HG03460 (cell line): Measurements from ENCODE around the gene KNOP1.

ENCODE experiments used
- ATAC-seq: cut with Tn5 transposase; IDR thresholded peaks from one replicate; pipeline ENCODE4 v1.9.1; 2021; ENCODE audit not compliant: unreplicated experiment

KNOP1 gene

DNA sequence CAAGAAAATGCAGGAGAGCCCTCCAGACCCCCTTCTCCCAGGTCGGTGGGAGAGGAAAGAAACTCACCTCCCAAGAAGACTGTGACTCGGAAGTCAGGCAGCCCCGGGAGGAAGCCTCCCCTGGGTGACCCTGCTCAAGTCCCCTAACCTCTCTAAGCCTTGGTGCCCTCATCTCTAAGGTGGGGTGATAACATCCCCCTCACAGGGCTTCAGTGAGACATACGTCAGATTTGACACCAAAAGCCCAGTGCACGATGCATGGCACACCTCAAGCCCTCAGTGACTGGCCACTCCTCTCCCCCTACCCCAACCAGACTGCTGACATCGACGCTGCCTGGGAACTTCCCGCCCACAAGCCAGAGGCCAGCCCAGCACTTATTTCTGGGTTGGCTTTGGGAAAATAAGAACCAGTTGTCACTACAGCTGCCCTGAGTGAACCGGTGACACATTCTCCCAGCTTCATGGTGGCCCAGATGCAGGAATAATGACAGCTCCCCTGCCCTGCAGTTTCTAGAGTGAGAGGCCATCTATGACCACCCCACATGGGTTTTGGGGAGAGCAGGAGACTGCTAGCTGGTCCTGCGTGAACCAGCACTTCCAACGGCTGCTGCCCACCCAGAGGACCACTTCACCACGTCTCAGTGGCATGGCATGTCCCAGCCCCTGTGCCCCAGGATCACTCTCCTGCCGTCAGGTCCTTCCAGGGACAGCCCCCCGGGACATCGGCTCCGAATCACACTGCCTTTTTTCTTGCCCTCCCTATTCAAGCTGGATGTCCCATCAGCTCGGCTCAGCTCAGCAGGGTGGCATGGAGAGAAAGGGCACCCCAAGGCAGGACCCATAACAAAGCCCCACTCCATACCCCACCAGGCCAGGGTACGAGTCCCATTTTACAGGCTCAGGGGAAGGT is 9.5 kb downstream of the KNOP1 start:
- no peak for ATAC-seq

- ATAC-seq = no peak
These were observed 10.3 kb downstream of the KNOP1 start for GRCh38 chr16:19707569-19708295.

- no peak for ATAC-seq
These were observed 11.2 kb downstream of the KNOP1 start for GRCh38 chr16:19706846-19707245.

DNA sequence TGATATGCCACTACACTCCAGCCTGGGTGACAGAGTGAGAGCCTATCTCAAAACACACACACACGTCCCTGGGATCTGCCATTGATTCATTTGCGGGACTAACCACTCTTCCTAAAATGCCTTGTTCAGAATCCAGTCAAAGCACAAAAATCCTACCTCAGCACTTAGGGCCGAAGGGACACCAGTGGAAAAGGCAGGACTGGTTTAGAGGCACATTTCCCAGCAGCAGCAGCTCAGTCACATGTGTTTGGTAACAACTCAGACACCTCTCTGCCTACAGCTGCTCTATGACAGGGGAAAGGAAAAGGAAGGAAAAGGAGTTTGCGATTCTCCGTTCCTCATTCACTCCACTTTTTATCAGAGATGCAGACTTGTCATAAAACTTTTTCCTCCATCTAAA is 12.2 kb downstream of the KNOP1 start:
- no peak for ATAC-seq

GRCh38 chr16:19705146-19705501 is 12.9 kb downstream of the KNOP1 start:
- ATAC-seq = no peak

DNA sequence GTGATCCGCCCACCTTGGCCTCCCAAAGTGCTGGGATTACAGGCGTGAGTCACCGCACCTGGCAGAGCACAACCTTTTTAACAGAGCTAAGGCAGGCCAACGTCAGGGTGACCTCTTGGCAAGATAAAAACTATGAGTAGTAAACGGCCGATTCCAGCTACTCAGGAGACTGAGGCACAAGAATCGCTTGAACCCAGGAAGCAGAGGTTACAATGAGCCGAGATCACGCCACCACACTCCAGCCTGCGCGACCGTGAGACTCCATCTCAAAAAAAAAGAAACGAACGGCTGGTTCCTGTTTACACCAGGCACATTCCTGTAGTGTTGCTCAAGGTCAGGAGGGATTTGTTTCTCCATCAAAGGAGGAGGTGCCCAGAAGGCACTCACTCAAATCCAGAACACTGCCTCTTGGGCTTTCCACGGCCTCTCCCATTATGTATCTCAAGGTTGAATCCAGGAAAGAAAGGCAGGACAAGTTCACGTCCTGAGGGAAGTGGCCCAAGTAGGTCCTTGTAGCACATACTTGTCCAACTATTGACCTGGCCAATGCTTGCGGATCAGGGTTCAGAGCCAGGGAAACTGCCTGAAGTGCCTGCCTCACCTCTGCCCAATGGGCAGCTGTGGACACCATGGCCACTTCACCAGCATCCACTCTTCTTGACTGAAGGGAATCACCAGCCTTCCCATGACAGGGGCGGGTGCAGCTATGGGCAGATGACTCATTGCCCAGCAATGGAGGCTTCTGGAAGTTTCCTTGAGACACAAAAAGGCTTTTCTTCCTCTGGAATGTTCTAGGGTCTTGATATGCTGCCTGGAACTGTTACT is 13.5 kb downstream of the KNOP1 start:
- no peak for ATAC-seq

DNA sequence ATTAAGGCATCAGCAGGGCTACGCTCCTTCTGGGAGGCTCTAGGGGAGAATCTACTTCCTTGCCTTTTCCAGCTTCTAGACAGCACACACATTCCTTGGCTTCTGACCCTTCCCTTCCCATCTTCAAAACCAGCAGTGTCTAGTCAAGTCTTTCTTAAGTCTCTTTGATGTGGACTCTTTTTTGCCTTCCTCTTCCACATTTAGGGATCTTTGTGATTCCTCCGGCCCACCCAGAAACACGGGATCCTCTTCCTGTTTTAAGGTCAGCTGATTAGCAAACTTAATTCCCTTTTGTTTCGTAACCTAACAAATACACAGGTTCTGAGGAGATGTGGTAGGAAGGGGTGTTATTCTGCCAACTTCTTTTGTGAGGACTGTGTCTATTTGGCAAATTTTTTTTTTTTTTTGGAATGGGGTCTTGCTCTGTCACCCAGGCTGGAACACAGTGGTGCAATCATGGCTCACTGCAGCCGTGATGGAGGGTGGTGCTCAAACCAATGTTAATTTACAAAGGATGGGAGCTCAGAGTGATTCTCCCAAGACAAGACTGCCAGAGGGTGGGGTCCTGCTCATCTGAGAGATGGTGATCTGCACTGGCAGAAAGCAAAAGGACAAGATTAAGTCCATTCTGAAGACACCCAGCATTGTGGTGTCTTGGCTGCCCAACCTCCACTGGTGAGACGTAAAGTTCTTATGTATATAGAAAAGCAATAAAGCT is 14.7 kb downstream of the KNOP1 start:
- ATAC-seq = no peak

DNA sequence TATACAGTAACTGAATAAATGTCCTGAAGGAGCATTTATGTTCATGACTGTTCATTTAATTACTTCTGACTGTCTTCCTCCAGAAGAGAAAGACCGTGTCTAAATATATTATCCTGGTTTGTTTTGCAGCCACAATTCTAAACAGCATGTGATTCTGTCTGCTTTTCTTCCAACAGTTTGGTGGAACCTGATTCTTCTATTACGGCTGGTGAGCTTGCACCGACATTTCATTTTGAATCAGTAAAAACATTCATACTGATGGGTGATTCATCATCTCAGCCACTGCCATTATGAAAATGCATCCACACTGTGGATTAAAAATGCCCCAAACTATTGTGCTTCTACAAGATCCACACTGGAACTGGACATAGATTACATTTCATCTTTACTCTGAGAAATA is 16.9 kb downstream of the KNOP1 start:
- ATAC-seq = no peak

DNA sequence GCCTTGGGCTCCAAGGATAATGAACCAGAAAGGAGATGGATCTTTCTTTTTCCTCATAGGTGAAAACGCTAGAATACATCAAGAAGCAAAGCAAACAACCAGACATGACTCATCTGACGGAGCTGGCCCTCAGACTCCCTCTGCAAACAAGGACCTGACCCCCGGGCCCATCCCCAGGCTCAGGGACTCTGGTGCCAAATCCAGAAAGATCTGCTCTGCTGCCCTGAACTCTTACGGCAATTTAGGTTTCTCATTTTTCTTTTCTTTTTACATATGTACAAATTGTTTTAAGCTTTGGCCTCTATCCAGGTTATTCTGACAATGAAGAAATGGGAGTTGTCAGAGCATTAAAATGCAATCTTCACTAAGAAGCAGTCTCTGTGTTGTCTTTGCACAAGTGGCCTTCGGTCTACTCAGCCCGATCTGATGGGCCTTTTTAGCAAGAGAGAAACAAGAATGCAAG is 17.7 kb downstream of the KNOP1 start:
- ATAC-seq = no peak

DNA sequence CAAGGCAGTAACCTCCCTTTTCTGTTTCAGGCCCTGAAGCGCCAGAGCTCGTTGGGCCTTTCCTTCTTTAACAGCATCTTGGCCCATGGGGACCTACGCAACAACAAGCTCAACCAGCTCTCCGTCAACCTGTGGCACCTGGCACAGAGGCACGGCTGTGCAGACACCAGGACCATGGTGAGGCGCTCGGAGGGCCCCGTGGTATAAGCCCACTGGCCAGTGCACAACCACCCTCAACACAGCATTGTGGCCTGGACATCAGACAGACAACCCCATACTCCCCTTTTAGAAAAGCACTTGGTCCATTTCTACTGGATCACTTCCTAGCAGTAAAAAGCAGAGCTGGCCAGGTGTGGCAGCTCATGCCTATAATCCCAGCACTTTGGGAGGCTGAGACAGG is 18.6 kb downstream of the KNOP1 start:
- ATAC-seq = no peak

GRCh38 chr16:19698480-19699465 is 19.3 kb downstream of the KNOP1 start:
- no peak for ATAC-seq

- no peak for ATAC-seq
These were observed 20.2 kb downstream of the KNOP1 start for GRCh38 chr16:19697756-19698318.

GRCh38 chr16:19696961-19697360 is 21.1 kb downstream of the KNOP1 start:
- ATAC-seq = no peak

- no peak for ATAC-seq
These were observed 21.7 kb downstream of the KNOP1 start for GRCh38 chr16:19696328-19696727.

DNA sequence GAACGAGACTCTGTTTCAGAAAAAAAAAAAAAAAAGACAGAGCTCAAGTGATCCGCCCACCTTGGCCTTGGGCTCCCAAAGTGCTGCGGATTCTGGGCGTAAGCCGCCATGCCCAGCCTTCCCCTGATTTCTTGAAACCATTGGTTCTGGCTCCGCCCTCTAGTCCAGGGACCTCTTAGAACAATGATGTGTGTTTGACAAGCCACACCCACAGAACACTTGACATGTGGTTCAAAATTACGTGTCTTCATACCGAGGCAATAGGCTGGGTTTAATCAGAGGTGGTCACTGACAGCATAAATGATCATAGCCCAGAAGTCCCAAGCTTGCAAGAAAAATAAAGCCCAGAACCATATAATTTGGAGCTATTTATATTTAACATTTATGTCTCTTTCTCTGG is 23.0 kb downstream of the KNOP1 start:
- ATAC-seq = no peak

- no peak for ATAC-seq
These were observed 26.8 kb downstream of the KNOP1 start for GRCh38 chr16:19691161-19691711.

GRCh38 chr16:19690196-19690595 is 27.8 kb downstream of the KNOP1 start:
- ATAC-seq = no peak

GRCh38 chr16:19689342-19689741 is 28.7 kb downstream of the KNOP1 start:
- no peak for ATAC-seq
